Endothelial cell of umbilical vein (primary cell): ENCODE measurements around the gene GDI2. TPM values are rescaled to one million over a fixed set of nuclear protein-coding genes. Genes with fewer than 3 reads are reported as not detected.

Source experiments
- BruUV-seq: library from RNA; stranded (reverse); fragments of 400-500 nt; replicated peaks from 2 replicates; lab custom pipeline; 2021; lab: Mats Ljungman, UMichigan
- CTCF ChIA-PET: fragments of 300-600, 350-600 bp; sonication (Branson Sonifier 250); formaldehyde crosslinking; loops from one replicate; lab custom pipeline; 2021; ENCODE audit warnings: antibody characterized with exemption, inconsistent platforms; lab: Charles Lee
- POLR2A ChIA-PET: fragments of 300-600, 350-600 bp; sonication (Branson Sonifier 250); formaldehyde crosslinking; loops from one replicate; lab custom pipeline; 2021; ENCODE audit warnings: antibody characterized with exemption, inconsistent platforms; lab: Charles Lee
- DNase-seq: peaks from one replicate; pipeline ENCODE4 v3.0.0-alpha.2; 2011; ENCODE audit warnings: low read depth, low spot score
- FAIRE-seq: peaks from 2 replicates; lab custom pipeline; 2011; peaks lifted over from hg19 to GRCh38; lab: Jason Lieb, UNC
- H2AFZ ChIP-seq: 2 replicates; pipeline ENCODE4 v1.6.0; 2012; ENCODE audit warnings: low read depth, low read length, control low read depth, inconsistent platforms
- H3K27ac ChIP-seq: 2 replicates; pipeline ENCODE4 v1.5.1; 2011; ENCODE audit warnings: low read depth, mild to moderate bottlenecking, control low read depth, low read length, moderate library complexity; ENCODE audit not compliant: insufficient read depth
- H3K27me3 ChIP-seq, 2 experiments: 2 replicates each; pipeline versions ENCODE4 v1.6.0 to v1.6.1; 2011; ENCODE audit warnings: low read length in 2 of 2, mixed read lengths in 1 of 2; ENCODE audit not compliant: control insufficient read depth in 2 of 2, insufficient read depth in 2 of 2
- H3K36me3 ChIP-seq, 2 experiments: 2 replicates in 1 of 2; 3 replicates in 1 of 2; pipeline ENCODE4 v1.5.1; 2011; ENCODE audit warnings: low read length in 2 of 2, mild to moderate bottlenecking in 1 of 2, moderate library complexity in 1 of 2; ENCODE audit not compliant: control insufficient read depth in 2 of 2, insufficient read depth in 2 of 2; ENCODE audit errors: extremely low read depth in 1 of 2
- H3K4me1 ChIP-seq: 3 replicates; pipeline ENCODE4 v1.5.1; 2011; ENCODE audit warnings: mild to moderate bottlenecking, low read length; ENCODE audit not compliant: control insufficient read depth, insufficient read depth; ENCODE audit errors: extremely low read depth
- H3K4me2 ChIP-seq: 2 replicates; pipeline ENCODE4 v1.6.1; 2011; ENCODE audit warnings: low read length, control low read depth, mixed read lengths; ENCODE audit not compliant: insufficient read depth
- H3K4me3 ChIP-seq, 3 experiments: fragments of 200-600 bp in 1 of 3; sonication (generic), shearing (Covaris generic) in 1 of 3; replicated peaks in 1 of 3; 2 replicates each; pipeline ENCODE4 v1.5.1; 2011 to 2016; ENCODE audit warnings: control low read depth in 3 of 3, low read length in 3 of 3, mild to moderate bottlenecking in 2 of 3, inconsistent platforms in 1 of 3, low read depth in 1 of 3, moderate library complexity in 1 of 3; ENCODE audit not compliant: insufficient read depth in 1 of 3
- H3K79me2 ChIP-seq: 2 replicates; pipeline ENCODE4 v1.6.0; 2012; ENCODE audit warnings: low read length, inconsistent platforms; ENCODE audit not compliant: control insufficient read depth, insufficient read depth
- H3K9ac ChIP-seq: replicated peaks from 2 replicates; pipeline ENCODE3; 2011; ENCODE audit warnings: low read length, control low read depth; ENCODE audit not compliant: insufficient read depth; ENCODE audit errors: extremely low read depth
- H3K9me1 ChIP-seq: replicated peaks from 3 replicates; pipeline ENCODE4 v1.6.0; 2011; ENCODE audit warnings: mild to moderate bottlenecking, low read length; ENCODE audit not compliant: control insufficient read depth, insufficient read depth; ENCODE audit errors: extremely low read depth
- H3K9me3 ChIP-seq: replicated peaks from 2 replicates; pipeline ENCODE4 v1.5.1; 2012; ENCODE audit warnings: low read length, inconsistent platforms; ENCODE audit not compliant: control insufficient read depth, insufficient read depth
- H4K20me1 ChIP-seq: replicated peaks from 2 replicates; pipeline ENCODE3; 2011; ENCODE audit warnings: mild to moderate bottlenecking, low read length; ENCODE audit not compliant: control insufficient read depth, insufficient read depth; ENCODE audit errors: extremely low read depth
- CTCF ChIP-seq, 2 donors: IDR thresholded peaks; 1 replicate in 1 of 2; 2 replicates in 1 of 2; pipeline ENCODE4 v1.5.1; 2011; ENCODE audit warnings: low read length in 2 of 2, mild to moderate bottlenecking in 2 of 2, moderate library complexity in 2 of 2, control low read depth in 1 of 2, inconsistent platforms in 1 of 2, low read depth in 1 of 2; ENCODE audit not compliant: insufficient read depth in 1 of 2; ENCODE audit errors: extremely low read depth in 1 of 2
- EZH2 ChIP-seq: IDR thresholded peaks from 2 replicates; pipeline ENCODE4 v1.6.1; 2012; ENCODE audit warnings: borderline replicate concordance, low read depth, mild to moderate bottlenecking, moderate library complexity, low read length, inconsistent platforms; ENCODE audit not compliant: severe bottlenecking
- FOS ChIP-seq: IDR thresholded peaks from 2 replicates; pipeline ENCODE4 v1.6.1; 2011; ENCODE audit warnings: mild to moderate bottlenecking, low read length, moderate library complexity, borderline replicate concordance; ENCODE audit not compliant: insufficient read depth
- GATA2 ChIP-seq: IDR thresholded peaks from 2 replicates; pipeline ENCODE4 v1.7.0; 2011; ENCODE audit warnings: low read depth, mild to moderate bottlenecking, moderate library complexity, mixed read lengths, low read length; ENCODE audit not compliant: insufficient read length, insufficient read depth
- MYC ChIP-seq: IDR thresholded peaks from one replicate; pipeline ENCODE4 v1.6.1; 2011; ENCODE audit warnings: mild to moderate bottlenecking, low read depth, low read length
- POLR2A ChIP-seq: IDR thresholded peaks from 2 replicates; pipeline ENCODE4 v1.6.1; 2012; ENCODE audit warnings: low read depth, mild to moderate bottlenecking, control low read depth, low read length
- POLR2AphosphoS5 ChIP-seq: IDR thresholded peaks from 2 replicates; pipeline ENCODE4 v1.6.1; 2012; ENCODE audit warnings: low read depth, mild to moderate bottlenecking, control low read depth, low read length, moderate library complexity; ENCODE audit not compliant: insufficient read depth
- dilution Hi-C: fragments of 300-500 bp; cut with MboI; formaldehyde crosslinking; loops from one replicate; pipeline ENCODE4 v1.15.0; 2019; ENCODE audit warnings: low sequenced_read_pairs; ENCODE audit not compliant: extremely low pct_ligation_motif_present
- intact Hi-C: fragments of 100-400 bp; cut with micrococcal nuclease; formaldehyde crosslinking; loops from one replicate; pipeline ENCODE4 v1.10.0; 2022
- polyA plus RNA-seq, 4 experiments: library from polyadenylated mRNA; depleted of rRNA in 3 of 4; stranded (reverse) in 3 of 4; unstranded in 1 of 4; fragments of >200 nt; gene quantifications; 2 replicates each; pipeline versions ENCODE4 v1.2.1 to v1.2.3, GENCODE V29; 2011 to 2012; ENCODE audit warnings: missing spikeins in 1 of 4
- total RNA-seq: library from RNA; stranded (reverse); gene quantifications from 2 replicates; pipeline ENCODE4 v1.2.3, GENCODE V29; 2021

The GDI2 gene
- total and polyA plus RNA-seq, 2 donors (not counting 3 experiments of a cell fraction or from before 2014, with no cell fraction given), result 154 to 307 TPM

- Histone ChIP-seq H3K36me3 (peaks cover 2 to 18% of the 10 kb centered on the region in 2 experiments), H3K9ac (no peak overlapping the region), H3K4me2 (no peak overlapping the region), H3K4me1 (no peaks in the 10 kb centered on the region), H3K4me3 (no peak overlapping the region), H3K79me2 (peaks cover 2% of the 10 kb centered on the region), H3K9me3 (no peaks in the 10 kb centered on the region), H3K27me3 (no peaks in the 10 kb centered on the region), H3K27ac (no peak overlapping the region), H4K20me1 (no peaks in the 10 kb centered on the region), H2AFZ (no peak overlapping the region), H3K9me1 (no peaks in the 10 kb centered on the region)
- no TSS peak for BruUV-seq
- ChIA-PET CTCF (interaction anchor here (0.6 kb wide), 1 partner anchor 32 kb away, joined by 3 read pairs; no protein-coding TSS in a partner anchor), POLR2A (interaction anchor here (0.7 kb wide), 1 partner anchor 210 kb away, joined by 3 read pairs; no protein-coding TSS in a partner anchor)
- no peak for TF ChIP-seq GATA2
- no peak for TF ChIP-seq EZH2
- TF ChIP-seq FOS, result no peak
- no peak for TF ChIP-seq POLR2A
- no peak for TF ChIP-seq CTCF (IDR thresholded peaks at IDR 0.05; ENCODE audit: extremely low read depth in 1 of 2, insufficient read depth in 1 of 2, low read depth in 1 of 2, low read length in 2 of 2)
- dilution Hi-C loops (no loop called here), intact Hi-C loops (no loop called here)
- no peak for DNase-seq
- no peak for FAIRE-seq
Measured at GRCh38 chr10:5737352-5737751, 75.9 kb downstream of the GDI2 start.

GRCh38 chr10:5736591-5736990 is 76.6 kb downstream of the GDI2 start:
- no peak overlapping the region for H2AFZ ChIP-seq
- no peaks in the 10 kb centered on the region for H3K27me3 ChIP-seq
- BruUV-seq, result no TSS peak
- no peaks in the 10 kb centered on the region for H4K20me1 ChIP-seq
- no peaks in the 10 kb centered on the region for H3K4me1 ChIP-seq
- H3K4me3 ChIP-seq, result no peak overlapping the region
- peaks cover 2% of the 10 kb centered on the region for H3K79me2 ChIP-seq
- H3K36me3 ChIP-seq, result peaks cover 2 to 16% of the 10 kb centered on the region in 2 experiments
- no peak overlapping the region for H3K4me2 ChIP-seq
- H3K9me3 ChIP-seq, result no peaks in the 10 kb centered on the region
- no peak overlapping the region for H3K9ac ChIP-seq
- no peak overlapping the region for H3K27ac ChIP-seq
- no peak for FAIRE-seq
- no peaks in the 10 kb centered on the region for H3K9me1 ChIP-seq
- no peak for TF ChIP-seq CTCF (IDR thresholded peaks at IDR 0.05; ENCODE audit: extremely low read depth in 1 of 2, insufficient read depth in 1 of 2, low read depth in 1 of 2, low read length in 2 of 2)
- no peak for TF ChIP-seq POLR2A
- TF ChIP-seq MYC, result no peak
- no peak for TF ChIP-seq POLR2AphosphoS5
- TF ChIP-seq EZH2, result no peak
- no peak for DNase-seq
- ChIA-PET POLR2A (no interaction called here), CTCF (no interaction called here)
- intact Hi-C loops (no loop called here), dilution Hi-C loops (no loop called here)
